ENCODE data around the gene WDR48.

Gene WDR48

DNA sequence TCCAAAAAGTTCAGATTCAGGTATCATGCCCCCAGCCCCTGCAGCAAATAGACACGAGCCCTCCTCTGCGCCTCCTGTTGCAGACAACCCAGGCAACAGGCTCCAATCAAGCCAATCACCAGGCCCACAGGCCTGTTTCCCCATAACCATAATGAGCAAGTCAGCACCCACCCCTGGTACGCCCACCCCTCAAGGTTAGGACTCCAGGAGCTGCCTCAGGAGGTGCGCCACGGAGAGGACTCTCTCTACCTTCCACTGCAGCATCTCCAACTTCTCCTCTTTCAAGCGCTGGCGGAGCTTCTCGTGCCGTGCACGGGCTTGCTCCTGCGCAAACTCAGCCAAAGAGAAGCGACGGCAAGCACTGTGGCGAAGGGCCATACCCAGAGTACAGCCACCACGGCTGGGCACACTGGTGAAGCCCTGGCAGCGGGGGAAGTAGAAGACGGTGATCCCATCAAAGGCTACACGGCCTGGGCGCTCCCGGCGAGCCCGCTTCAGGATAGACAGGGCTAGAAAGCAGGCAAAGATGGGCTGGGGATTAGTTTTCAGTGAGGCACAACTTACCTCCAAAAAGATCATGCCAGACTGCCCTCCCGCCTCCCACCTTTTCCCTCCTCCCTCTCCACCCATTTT is 93.0 kb downstream of the WDR48 start:
- TF ChIP-seq, protein P1, sequence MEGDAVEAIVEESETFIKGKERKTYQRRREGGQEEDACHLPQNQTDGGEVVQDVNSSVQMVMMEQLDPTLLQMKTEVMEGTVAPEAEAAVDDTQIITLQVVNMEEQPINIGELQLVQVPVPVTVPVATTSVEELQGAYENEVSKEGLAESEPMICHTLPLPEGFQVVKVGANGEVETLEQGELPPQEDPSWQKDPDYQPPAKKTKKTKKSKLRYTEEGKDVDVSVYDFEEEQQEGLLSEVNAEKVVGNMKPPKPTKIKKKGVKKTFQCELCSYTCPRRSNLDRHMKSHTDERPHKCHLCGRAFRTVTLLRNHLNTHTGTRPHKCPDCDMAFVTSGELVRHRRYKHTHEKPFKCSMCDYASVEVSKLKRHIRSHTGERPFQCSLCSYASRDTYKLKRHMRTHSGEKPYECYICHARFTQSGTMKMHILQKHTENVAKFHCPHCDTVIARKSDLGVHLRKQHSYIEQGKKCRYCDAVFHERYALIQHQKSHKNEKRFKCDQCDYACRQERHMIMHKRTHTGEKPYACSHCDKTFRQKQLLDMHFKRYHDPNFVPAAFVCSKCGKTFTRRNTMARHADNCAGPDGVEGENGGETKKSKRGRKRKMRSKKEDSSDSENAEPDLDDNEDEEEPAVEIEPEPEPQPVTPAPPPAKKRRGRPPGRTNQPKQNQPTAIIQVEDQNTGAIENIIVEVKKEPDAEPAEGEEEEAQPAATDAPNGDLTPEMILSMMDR (IDR thresholded peaks at IDR 0.05; ENCODE audit: low read depth, low read length) = no peak
- H3K4me3 ChIP-seq (ENCODE audit: low read depth, low read length) = no peak overlapping the region

DNA sequence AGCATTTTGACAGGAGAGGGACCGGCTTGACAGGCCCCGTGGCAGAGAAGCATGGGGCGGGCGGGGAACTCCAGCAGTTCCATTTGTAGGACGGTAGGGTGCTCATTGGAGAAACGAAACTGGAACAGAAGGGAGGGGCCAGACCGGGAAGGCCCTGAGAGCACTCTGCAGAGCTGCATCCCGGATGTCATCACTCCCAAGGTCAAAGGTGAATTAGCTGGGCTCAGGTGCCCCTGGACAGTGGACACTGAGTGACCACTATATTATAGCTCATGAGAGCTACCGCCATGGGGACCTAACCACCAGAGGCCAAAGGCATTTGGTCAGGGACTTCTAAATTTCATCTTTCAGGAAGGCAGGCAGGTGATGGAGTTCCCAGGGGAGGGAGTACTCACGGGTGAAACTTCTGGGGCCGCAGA is 94.3 kb downstream of the WDR48 start:
- H3K4me3 ChIP-seq (ENCODE audit: low read depth, low read length) = no peak overlapping the region
- TF ChIP-seq, protein P1 (IDR thresholded peaks at IDR 0.05; ENCODE audit: low read depth, low read length) = no peak

Measured in WI38 (cell line).